Osteocyte (in vitro differentiated cells): ENCODE results near the gene FBXO15. TPM values are rescaled to one million over a fixed set of nuclear protein-coding genes. Genes with fewer than 3 reads are reported as not detected.

Experiments
- DNase-seq: peaks from one replicate; pipeline ENCODE4 v3.0.0; 2021; ENCODE audit warnings: mixed read lengths; ENCODE audit not compliant: unreplicated experiment; ENCODE audit errors: extremely low spot score
- H3K27ac Mint-ChIP-seq: one replicate; pipeline ENCODE4 v1.8.0; 2021; ENCODE audit warnings: mild to moderate bottlenecking, mixed read lengths; ENCODE audit not compliant: unreplicated experiment
- H3K27me3 Mint-ChIP-seq: one replicate; pipeline ENCODE4 v1.8.0; 2021; ENCODE audit warnings: mixed read lengths; ENCODE audit not compliant: unreplicated experiment
- H3K36me3 Mint-ChIP-seq: one replicate; pipeline ENCODE4 v1.8.0; 2021; ENCODE audit warnings: mixed read lengths; ENCODE audit not compliant: unreplicated experiment
- H3K4me1 Mint-ChIP-seq: one replicate; pipeline ENCODE4 v1.8.0; 2021; ENCODE audit warnings: mixed read lengths; ENCODE audit not compliant: unreplicated experiment
- H3K4me3 Mint-ChIP-seq: one replicate; pipeline ENCODE4 v1.8.0; 2021; ENCODE audit warnings: mild to moderate bottlenecking, moderate library complexity, mixed read lengths; ENCODE audit not compliant: unreplicated experiment
- H3K9me3 Mint-ChIP-seq: one replicate; pipeline ENCODE4 v1.8.0; 2021; ENCODE audit warnings: mixed read lengths; ENCODE audit not compliant: unreplicated experiment
- total RNA-seq: library from RNA; stranded (reverse); gene quantifications from 2 replicates; pipeline ENCODE4 v1.2.1, GENCODE V29; 2021
- TF ChIP-seq, protein P1 (sequence below): fragments of 200-600 bp; sonication (generic); IDR thresholded peaks from 2 replicates; pipeline ENCODE4 v1.5.0; 2021; ENCODE audit warnings: antibody characterized with exemption, mild to moderate bottlenecking, moderate library complexity

Gene FBXO15
- total RNA-seq, 1 donor from 2014 or later, result 0.86 TPM

DNA sequence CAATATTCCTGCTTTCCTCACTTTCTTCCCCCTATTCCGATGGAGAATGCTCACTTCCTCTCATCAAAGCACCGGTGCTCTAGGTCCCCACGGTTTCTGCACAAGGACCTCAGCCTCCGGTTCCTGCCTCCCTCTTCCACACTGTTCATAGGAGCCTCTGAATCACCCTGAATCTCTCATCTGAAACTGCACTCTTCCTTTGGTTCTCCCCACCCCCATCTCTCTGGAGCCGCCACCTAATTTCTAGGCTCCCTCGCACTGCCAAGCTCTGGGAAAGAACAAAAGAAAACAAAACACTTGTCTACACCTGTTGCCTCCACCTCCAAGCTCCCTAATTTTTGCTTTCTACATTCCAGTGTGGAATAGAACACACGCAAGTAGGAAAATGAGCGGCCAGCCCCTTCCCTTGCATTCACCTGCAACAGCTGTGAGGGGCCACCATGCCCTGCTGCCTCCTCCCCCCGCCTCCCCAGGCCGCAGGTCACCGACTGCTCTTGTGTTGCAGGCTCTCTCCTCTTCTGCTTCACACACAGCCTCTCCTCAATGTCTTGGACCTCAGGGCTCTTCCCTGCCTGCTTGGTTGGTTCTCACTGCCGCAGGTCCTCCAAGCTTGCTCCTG is 9.6 kb downstream of the FBXO15 start:
- H3K9me3 Mint-ChIP-seq, result no peaks in the 10 kb centered on the region
- H3K27me3 Mint-ChIP-seq, result peaks cover 2% of the 10 kb centered on the region
- H3K4me1 Mint-ChIP-seq, result peaks cover 4% of the 10 kb centered on the region
- no peak for DNase-seq
- no peaks in the 10 kb centered on the region for H3K36me3 Mint-ChIP-seq
- no peak overlapping the region for H3K27ac Mint-ChIP-seq
- no peak overlapping the region for H3K4me3 Mint-ChIP-seq
- TF ChIP-seq, protein P1, sequence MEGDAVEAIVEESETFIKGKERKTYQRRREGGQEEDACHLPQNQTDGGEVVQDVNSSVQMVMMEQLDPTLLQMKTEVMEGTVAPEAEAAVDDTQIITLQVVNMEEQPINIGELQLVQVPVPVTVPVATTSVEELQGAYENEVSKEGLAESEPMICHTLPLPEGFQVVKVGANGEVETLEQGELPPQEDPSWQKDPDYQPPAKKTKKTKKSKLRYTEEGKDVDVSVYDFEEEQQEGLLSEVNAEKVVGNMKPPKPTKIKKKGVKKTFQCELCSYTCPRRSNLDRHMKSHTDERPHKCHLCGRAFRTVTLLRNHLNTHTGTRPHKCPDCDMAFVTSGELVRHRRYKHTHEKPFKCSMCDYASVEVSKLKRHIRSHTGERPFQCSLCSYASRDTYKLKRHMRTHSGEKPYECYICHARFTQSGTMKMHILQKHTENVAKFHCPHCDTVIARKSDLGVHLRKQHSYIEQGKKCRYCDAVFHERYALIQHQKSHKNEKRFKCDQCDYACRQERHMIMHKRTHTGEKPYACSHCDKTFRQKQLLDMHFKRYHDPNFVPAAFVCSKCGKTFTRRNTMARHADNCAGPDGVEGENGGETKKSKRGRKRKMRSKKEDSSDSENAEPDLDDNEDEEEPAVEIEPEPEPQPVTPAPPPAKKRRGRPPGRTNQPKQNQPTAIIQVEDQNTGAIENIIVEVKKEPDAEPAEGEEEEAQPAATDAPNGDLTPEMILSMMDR, result no peak

DNA sequence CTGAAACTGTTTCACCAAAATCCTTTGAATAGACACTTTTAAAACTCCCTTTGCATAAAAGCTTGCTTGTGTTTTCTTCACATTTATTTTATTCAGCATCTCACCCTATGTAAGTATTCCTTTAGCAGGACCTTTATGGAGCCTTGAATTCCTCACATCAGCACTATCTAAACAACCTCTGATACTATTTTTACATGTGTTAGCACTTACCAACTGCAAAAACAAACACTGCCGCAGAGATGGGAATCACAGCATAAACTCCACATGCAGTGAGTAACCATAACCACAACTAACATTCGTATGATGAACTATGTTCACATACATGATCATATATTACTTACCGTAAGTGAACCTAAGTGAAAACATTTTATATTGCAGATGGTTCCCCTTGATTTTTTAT is 15.4 kb downstream of the FBXO15 start:
- no peak overlapping the region for H3K27ac Mint-ChIP-seq
- H3K4me3 Mint-ChIP-seq, result no peak overlapping the region
- H3K9me3 Mint-ChIP-seq, result no peaks in the 10 kb centered on the region
- H3K27me3 Mint-ChIP-seq, result peaks cover 12% of the 10 kb centered on the region
- peaks cover 5% of the 10 kb centered on the region for H3K4me1 Mint-ChIP-seq
- no peak for DNase-seq
- H3K36me3 Mint-ChIP-seq, result no peaks in the 10 kb centered on the region
- TF ChIP-seq, protein P1, result no peak

DNA sequence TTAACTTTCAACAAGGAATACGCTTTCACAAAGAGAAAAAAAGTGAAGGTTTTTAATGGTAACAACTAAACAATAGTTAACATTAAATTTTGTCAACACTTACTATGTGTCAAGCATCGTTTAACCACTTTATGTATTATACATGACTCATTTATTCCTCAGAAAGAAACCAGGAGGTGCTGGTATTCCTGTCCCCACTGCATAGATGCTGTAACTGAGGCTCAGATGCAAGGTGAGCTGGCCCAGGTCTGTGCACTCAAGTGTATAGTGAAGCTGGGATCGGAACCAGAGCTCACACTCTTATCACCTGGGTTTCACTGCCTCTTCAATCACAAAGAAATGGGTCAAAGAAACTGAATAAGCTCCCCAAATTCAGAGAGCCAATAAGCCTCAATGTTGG is 16.5 kb downstream of the FBXO15 start:
- Mint-ChIP-seq H3K27ac (no peak overlapping the region), H3K36me3 (no peaks in the 10 kb centered on the region), H3K4me1 (peaks cover 5% of the 10 kb centered on the region), H3K9me3 (no peaks in the 10 kb centered on the region), H3K4me3 (no peak overlapping the region), H3K27me3 (peaks cover 19% of the 10 kb centered on the region)
- TF ChIP-seq, protein P1, result no peak
- no peak for DNase-seq

DNA sequence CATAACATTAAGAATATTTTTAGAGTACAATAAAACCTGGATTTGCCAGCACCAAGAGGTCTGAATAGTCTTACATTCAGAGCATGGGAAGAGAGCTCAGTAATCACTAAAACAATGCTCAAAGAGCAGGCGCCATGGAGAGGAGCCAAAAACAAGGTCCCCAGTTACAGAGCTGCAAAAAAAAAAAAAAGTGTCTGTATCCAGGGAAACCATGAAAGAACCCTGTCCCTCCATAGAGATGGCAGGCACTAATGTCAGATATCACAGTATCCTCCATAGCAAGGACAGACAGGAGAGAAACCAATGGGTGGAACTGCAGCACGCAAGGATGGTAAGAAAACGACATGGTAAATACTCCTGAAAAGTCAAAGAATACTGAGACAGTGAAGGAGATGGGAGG is 19.5 kb downstream of the FBXO15 start:
- Mint-ChIP-seq H3K27me3 (peaks cover 32% of the 10 kb centered on the region), H3K9me3 (no peaks in the 10 kb centered on the region), H3K36me3 (no peaks in the 10 kb centered on the region), H3K27ac (no peak overlapping the region), H3K4me3 (no peak overlapping the region), H3K4me1 (peaks cover 5% of the 10 kb centered on the region)
- no peak for DNase-seq
- TF ChIP-seq, protein P1, result no peak

DNA sequence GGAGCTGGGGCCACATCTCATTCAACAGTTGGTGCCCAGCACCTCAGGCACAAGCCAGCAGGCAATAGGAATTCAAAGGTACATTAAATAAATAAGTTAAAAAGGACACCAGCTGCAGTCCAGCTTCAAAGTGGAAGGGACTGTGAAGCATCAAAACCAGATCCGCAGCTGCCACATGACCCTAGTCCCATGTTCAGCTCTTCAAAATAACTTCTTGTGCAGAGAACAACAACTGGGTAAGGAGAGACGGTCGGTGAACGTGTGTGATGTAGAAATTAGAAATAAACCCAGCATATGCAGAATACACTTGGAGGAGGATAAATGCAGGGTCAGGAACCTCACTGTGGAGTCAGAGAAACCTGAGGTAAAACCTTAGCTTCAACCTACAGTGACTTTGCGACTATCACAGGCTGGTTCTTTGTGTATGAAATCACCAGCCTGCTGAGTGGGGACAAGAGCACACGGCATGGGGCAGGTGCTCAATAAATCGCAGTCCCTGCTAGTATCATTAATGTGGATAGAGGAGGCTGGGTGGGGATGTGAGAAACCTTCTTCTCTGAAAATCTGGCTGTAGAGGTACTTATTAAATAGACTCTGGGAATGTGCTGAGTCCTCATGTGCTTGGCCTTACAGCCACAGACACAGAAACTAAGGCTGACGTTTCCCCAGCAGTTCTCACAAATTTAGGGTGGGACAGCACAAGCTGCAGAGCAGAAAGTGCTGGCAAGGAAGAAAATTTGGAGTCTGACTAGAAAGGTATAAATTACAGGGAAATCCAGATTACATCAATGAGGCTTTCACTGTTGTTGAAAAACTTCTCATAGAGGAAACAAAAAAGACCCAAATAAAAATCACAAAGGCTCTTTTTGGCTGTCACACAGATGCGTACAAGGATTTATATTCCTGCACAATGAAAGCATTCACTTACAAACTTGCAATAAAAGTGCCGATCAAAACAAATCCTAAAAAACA is 20.7 kb downstream of the FBXO15 start:
- no peak overlapping the region for H3K4me3 Mint-ChIP-seq
- H3K36me3 Mint-ChIP-seq, result no peaks in the 10 kb centered on the region
- TF ChIP-seq, protein P1, result no peak
- H3K9me3 Mint-ChIP-seq, result no peaks in the 10 kb centered on the region
- peaks cover 1% of the 10 kb centered on the region for H3K4me1 Mint-ChIP-seq
- DNase-seq, result no peak
- no peak overlapping the region for H3K27ac Mint-ChIP-seq
- H3K27me3 Mint-ChIP-seq, result peaks cover 42% of the 10 kb centered on the region
